EH (cell line): ENCODE measurements around the gene MAB21L3.
"Not testable (repeated sequence)": the region's sequence is repeated elsewhere in the genome, so short reads cannot be mapped to it uniquely, and the experiment has no call there.

ENCODE experiments used
- DNase-seq: peaks from one replicate; pipeline ENCODE4 v3.0.0-alpha.2; 2015; ENCODE audit warnings: low read depth

Gene MAB21L3

GRCh38 chr1:116138277-116138792 lies 27.1 kb downstream of the MAB21L3 start:
- DNase-seq = no peak

DNA sequence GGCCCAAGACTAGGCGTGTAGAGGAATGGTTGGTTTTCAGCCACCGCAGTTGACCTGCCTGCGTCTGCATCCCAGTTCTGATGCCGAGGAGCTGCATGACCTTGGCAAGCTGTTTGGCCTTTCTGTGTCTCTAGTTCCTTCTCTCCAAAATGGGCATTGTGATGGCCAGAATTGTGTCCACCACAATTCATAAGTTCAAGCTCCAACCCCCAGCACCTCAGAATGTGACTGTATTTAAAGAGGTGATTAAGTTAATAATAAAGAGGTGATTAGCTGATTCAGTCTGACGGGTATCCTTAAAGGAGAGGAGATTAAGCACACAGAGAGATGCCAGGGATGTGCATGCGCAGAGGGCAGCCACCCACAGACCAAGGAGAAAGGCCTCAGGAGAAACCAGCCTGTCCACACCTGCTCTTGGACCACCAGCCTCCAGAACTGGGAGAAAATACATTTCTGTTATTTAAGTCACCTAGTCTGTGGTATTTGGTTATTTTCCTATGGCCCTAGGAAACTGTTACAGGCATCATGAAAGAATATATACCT lies 28.5 kb downstream of the MAB21L3 start:
- no peak for DNase-seq

GRCh38 chr1:116144151-116144550 lies 33.0 kb downstream of the MAB21L3 start:
- DNase-seq = no peak

GRCh38 chr1:116146447-116147113 lies 35.4 kb downstream of the MAB21L3 start:
- not testable (repeated sequence) for DNase-seq

DNA sequence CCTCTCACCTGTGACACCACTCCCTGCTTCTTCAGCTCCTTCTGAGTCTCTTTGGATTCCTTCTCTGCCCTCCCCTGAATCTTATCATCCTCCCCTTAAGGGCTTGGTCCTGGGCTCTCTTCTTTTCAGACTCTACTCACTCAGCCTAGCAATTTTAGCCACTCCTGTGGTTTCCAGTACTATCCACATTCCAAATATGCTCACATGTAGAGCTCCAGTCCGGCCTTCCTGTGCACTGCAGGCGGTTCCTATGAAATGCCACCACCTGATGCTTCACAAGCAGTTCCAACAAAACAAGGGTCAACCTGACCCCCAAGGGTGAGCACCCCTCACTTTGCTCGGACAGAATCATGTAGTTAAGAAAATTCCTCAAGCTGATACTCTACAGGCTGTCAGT lies 35.9 kb downstream of the MAB21L3 start:
- DNase-seq = no peak

DNA sequence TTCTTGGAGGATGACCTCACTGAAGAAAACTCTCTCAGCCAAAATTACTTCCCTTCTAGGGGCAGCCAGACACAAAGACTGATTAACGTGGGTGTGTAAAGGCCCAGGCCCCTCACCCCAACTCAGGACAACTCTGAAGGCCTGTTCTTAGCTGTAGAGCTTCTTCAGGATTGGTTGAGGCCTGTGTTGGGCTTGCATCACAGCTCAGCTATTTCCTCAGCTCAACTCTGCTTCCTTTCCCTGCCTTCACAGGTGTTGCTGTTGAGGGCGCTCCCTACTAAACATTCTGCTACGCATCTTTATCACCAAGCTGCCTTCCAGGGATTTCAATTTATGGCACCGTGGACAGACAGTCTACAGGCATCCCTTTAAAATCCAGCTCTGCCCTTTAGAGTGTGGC lies 36.8 kb downstream of the MAB21L3 start:
- peak; percentile 8 for DNase-seq

GRCh38 chr1:116148967-116149366 lies 37.8 kb downstream of the MAB21L3 start:
- DNase-seq = no peak

GRCh38 chr1:116150368-116150767 lies 39.2 kb downstream of the MAB21L3 start:
- DNase-seq = no peak

DNA sequence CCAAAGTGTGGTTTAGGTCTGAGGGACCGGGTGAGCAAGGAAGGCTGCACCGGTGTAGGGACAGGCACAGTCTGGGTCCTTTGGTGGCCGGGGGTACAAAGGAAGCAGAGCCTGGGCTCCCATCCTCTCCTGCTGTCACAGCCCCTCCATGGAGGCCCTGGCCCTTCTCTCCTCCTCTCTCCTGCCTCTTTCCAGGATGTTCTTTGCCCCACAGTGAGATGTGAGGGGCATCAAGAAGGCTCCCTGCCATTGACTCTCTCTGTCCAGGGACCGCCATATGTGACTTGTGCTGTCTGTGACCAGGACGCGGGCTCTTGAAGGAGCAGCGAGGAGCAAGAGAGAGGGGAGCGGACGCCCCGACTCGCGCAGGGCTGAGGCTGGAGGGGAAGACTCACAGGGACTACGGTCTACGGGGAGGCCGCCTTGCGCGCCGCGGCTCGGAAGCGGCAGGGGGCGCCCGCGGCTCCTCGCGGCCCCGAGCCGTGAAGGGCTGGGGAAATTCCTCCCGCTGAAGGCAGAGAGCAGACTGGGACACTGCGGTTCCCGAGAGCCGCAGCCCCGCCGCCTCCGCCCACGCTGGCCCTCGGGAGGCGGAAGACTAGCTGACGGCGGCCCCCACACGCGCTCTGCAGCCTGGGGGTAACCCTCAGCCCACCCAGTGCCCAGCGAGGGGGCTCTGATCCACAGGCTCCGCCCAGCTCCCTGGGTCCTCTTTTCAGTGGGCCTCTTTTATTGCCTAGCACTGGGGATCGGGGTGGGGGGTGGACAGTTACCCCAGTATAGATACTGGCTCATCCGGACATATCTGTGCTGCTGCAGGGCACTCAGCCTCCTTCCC lies 40.8 kb downstream of the MAB21L3 start:
- peak; percentile 77 for DNase-seq

- no peak for DNase-seq
Measured at GRCh38 chr1:116152577-116152943, 41.4 kb downstream of the MAB21L3 start.

DNA sequence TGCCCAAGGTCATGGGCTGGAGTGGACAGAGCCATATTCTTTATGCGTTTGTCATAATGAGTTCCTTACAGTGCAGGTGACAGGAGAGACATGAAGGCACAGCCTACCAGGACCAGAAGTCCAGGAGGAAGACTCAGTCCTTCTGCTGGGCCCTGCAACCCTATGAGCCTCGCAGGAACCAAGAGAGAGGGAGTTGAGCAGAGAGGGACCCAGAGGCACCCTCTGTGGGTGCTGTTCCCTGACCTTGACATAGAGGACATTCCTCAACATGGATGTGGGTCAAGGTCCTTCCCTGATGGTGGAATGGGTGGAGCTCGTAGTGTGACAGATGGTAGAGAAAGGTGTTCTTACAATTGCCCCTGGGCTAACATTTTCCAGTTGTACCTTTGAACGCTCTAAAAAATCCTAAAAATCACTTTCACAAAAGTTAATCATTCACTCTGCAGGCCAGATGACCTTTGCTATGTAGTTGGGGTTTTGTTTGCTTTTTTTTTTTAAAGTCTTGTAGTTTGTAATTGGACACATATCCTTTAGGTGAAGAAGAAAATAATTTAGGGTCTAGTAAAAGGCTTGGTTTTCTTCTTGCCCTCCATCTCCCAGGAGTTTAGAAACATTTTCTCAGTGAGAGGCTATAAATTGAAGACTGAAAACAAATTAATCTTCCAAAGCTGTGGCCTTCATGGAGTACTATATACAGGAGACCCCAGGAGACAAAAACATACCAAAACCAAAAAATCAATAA lies 41.9 kb downstream of the MAB21L3 start:
- no peak for DNase-seq

- no peak for DNase-seq
Measured at GRCh38 chr1:116153692-116154031, 42.5 kb downstream of the MAB21L3 start.

- no peak for DNase-seq
Measured at GRCh38 chr1:116154536-116154935, 43.3 kb downstream of the MAB21L3 start.

DNA sequence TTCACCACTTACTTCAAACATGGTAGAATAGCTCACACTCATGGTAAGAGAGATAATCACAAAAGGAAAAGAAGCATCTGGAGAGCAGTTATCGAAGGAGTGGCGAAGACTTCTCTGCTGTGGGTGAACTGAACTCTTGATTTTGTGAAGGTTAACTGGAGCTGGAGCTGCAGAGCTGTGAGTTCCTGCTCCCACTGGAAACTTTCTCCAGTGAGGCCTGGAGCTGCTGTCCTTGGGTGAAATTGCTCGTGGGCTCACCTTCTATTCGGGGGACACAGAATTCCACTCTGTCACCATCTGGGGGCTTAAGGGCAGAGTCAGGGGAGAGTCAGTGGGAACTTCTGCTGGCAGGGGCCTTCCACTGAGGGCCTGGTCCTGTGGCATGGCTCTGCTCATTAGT lies 45.9 kb downstream of the MAB21L3 start:
- DNase-seq = no peak

- no peak for DNase-seq
Measured at GRCh38 chr1:116159177-116159576, 48.0 kb downstream of the MAB21L3 start.

DNA sequence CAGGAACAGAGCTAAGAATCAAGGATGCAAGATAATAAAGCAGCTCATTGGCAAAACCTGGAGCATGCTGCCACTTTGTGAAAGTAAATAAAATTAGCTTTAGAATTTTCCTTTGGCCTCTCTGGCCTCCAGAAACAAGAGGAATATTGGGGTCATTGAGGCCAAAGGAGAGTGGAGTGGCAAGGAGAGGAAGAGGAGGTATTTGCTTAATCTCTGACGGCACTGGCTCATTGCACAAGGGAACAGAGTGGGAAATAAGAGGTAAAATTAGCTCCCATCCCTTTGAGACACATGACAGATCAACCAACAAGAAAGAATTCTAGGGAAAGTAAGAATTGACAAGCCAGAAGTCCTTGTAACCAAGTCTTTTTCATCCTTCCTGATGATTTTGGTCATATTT lies 48.4 kb downstream of the MAB21L3 start:
- DNase-seq = no peak

DNA sequence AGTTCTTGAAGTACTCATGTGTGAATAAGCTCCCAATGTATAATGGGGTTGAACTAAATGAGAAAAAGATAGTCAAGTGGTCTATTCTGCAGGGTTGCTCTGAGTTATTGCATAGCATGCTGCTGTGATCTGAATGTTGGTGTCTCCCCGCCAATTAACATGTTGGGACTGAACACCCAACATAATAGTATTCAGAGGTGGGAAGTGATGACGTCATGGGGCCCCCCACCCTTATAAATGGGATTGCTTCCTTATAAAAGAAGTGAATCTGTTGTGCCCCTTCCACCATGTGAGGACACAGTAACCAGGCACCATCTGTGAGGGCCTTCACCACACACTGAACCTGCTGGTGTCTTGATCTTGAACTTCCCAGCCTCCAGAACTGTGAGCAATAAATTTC lies 50.2 kb downstream of the MAB21L3 start:
- DNase-seq = no peak

DNA sequence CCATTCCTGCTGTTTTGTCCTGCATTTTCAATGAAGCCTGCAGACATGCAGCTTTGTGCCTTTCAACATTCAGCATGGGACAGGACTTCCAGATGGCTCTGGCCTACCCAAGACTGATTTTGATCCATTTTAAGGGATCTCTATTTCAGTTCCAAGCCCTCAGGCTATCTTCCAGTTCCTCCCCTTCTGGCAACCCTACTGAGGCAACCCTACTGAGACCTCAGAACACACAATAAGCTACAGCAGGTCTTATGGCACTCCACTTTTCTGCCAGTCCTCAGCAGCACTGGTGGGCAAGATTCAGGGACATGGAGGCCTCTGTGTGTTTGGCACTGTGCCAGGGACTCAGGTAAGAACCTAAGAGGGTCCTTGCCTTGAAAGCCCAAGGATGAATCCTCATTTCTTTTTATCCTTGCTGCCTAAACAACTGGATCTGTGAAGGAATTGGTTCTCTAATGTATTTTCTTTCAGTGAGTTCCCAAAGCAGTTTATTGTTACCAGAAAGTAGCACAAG lies 50.7 kb downstream of the MAB21L3 start:
- DNase-seq = no peak

DNA sequence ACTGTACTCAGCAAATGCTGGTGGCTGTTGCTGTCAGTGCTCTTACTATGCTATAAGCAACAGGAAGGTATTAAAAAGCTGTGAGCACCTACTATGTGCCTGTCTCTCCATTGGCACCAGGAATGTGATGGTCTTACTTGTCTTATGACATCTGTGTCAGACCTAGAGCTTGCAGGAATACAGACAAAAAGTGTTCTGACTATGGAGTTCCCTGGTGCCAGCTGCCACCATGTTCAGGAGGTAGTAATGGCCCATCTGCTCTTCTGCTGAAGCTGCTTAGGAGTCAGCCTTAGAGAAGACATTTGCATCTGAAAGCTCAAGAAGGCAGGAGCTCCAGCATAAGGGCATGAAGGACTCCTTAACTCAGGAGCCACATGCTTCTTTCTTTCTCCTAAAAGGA lies 52.3 kb downstream of the MAB21L3 start:
- DNase-seq = no peak

DNA sequence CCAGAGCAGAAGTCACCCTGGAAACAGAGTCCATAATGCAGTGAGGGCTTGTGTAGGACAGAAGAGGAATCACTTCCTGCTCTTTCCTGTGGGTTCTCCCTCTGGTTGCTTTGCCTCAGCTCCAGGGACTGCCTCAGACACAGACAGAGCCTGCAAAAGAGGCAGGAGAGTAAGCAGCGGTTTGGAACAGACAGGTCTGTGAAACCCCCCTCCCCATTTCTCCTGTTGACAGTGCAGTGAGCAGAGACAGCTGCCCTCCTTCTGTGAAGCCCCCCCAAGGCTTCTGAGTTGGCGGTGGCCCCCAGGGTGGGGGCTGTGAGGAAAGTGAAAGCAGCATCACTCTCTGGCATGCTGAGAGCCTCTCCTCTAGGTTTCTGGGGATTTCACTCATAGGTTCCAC lies 53.0 kb downstream of the MAB21L3 start:
- DNase-seq = peak; percentile 11

DNA sequence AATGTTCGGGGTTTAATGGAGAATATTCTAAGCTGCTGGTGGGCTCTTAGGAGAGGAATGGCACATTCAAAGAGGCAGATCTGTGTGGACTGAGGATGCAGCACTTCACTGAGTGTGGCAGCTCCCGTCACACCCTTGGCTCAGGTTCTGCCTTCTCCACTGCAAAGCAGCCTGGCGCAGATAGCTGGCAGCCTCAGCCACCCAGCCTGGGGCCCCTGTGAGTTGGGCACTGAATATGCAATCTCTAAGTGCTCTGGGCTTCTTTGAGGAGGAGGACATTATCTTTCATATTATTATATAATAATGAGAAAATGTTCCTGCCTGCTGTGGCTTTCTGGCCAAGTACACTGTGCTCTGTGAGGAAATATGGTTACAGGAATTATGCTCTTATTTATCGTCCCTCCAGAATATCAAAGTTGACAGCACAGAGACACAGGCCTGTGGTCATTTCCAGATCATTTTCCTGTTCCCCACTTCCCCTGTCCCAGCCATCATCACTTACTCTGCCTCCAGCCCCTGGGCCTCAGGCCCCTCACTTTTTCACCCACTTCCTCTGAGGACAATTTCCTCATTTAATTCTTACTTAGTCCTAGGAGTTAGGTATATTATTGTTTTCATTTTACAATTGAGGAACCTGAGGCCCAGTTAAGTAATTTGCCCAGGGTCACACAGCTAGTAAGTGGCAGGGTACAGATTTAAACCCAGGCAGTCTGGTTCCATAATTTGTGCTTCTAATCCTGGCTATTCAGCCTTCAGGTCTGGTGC lies 53.6 kb downstream of the MAB21L3 start:
- DNase-seq = no peak

GRCh38 chr1:116165572-116165971 lies 54.4 kb downstream of the MAB21L3 start:
- no peak for DNase-seq
